K562 (cell line): Measurements from ENCODE around the gene SLC6A13. TPM values are rescaled to one million over a fixed set of nuclear protein-coding genes. Genes with fewer than 3 reads are reported as not detected.

Source experiments
- ATAC-seq: fragments of 200-7000 bp; cut with Tn5 transposase; 3 replicates; pipeline ENCODE4 v1.9.1; 2020; ENCODE audit warnings: moderate library complexity
- BruUV-seq: library from RNA; stranded (reverse); fragments of 400-500 nt; replicated peaks from 2 replicates; lab custom pipeline; 2021; lab: Mats Ljungman, UMichigan
- CTCF ChIA-PET: fragments of 300-600 bp; formaldehyde crosslinking; extraction: SDS; loops from one replicate; lab custom pipeline; 2021; ENCODE audit warnings: low intra/inter-chr PET ratio; lab: Yijun Ruan, JAX
- POLR2A ChIA-PET: fragments of 300-600, 350-650 bp; sonication (Branson Sonifier 250); formaldehyde crosslinking; extraction: SDS; loops from one replicate; lab custom pipeline; 2021; ENCODE audit warnings: antibody characterized with exemption, inconsistent platforms; lab: Yijun Ruan, JAX
- DNase-seq, 4 experiments: peaks; one replicate each; pipeline versions ENCODE4 v3.0.0 to v3.0.0-alpha.2; 2011 to 2018; ENCODE audit warnings: low spot score in 3 of 4, mixed read lengths in 3 of 4; ENCODE audit errors: extremely low read depth in 1 of 4
- FAIRE-seq: peaks from 2 replicates; lab custom pipeline; 2011; peaks lifted over from hg19 to GRCh38; lab: Jason Lieb, UNC
- H2AFZ ChIP-seq: 2 replicates; pipeline ENCODE4 v1.6.0; 2011; ENCODE audit warnings: low read depth, low read length, control low read depth, inconsistent platforms
- H3K27ac ChIP-seq: fragments of 200-600 bp; 3 replicates; pipeline ENCODE4 v1.8.0; 2011; ENCODE audit warnings: low read depth, mild to moderate bottlenecking, control low read depth, inconsistent platforms, low read length, moderate library complexity, mixed read lengths; ENCODE audit errors: extremely low read depth
- H3K27me3 ChIP-seq, 2 experiments: fragments of 300-600 bp in 1 of 2; 2 replicates in 1 of 2; 3 replicates in 1 of 2; pipeline versions ENCODE4 v1.6.0 to v1.8.0; 2011; ENCODE audit warnings: inconsistent platforms in 2 of 2, low read length in 2 of 2, mild to moderate bottlenecking in 1 of 2, mixed read lengths in 1 of 2, moderate library complexity in 1 of 2; ENCODE audit not compliant: control insufficient read depth in 2 of 2, insufficient read depth in 2 of 2
- H3K36me3 ChIP-seq: fragments of 300-600 bp; 3 replicates; pipeline ENCODE4 v1.8.0; 2011; ENCODE audit warnings: mild to moderate bottlenecking, low read length, inconsistent platforms; ENCODE audit not compliant: control insufficient read depth, insufficient read depth
- H3K4me1 ChIP-seq, 2 experiments: fragments of 200-600 bp in 1 of 2; replicated peaks in 1 of 2; 2 replicates in 1 of 2; 3 replicates in 1 of 2; pipeline versions ENCODE4 v1.5.1 to v1.8.0; 2011; ENCODE audit warnings: inconsistent platforms in 2 of 2, low read length in 2 of 2, mild to moderate bottlenecking in 1 of 2, mixed read lengths in 1 of 2, moderate library complexity in 1 of 2; ENCODE audit not compliant: control insufficient read depth in 2 of 2, insufficient read depth in 2 of 2
- H3K4me2 ChIP-seq: 2 replicates; pipeline ENCODE4 v1.6.1; 2011; ENCODE audit warnings: low read length, control low read depth, inconsistent platforms, mixed read lengths; ENCODE audit not compliant: insufficient read depth
- H3K4me3 ChIP-seq: fragments of 200-600 bp; sonication (generic), shearing (Covaris generic); 2 replicates; pipeline ENCODE4 v1.5.1; 2016; ENCODE audit warnings: control low read depth, inconsistent platforms
- H3K79me2 ChIP-seq: fragments of 200-600 bp; 3 replicates; pipeline ENCODE4 v1.8.0; 2011; ENCODE audit warnings: low read length, inconsistent platforms; ENCODE audit not compliant: control insufficient read depth, insufficient read depth
- H3K9ac ChIP-seq, 2 experiments: 2 replicates each; pipeline versions ENCODE4 v1.6.0 to v1.6.1; 2011; ENCODE audit warnings: low read depth in 2 of 2, low read length in 2 of 2, control low read depth in 1 of 2, inconsistent platforms in 1 of 2, mild to moderate bottlenecking in 1 of 2, mixed read lengths in 1 of 2; ENCODE audit not compliant: insufficient read depth in 1 of 2
- H3K9me1 ChIP-seq: one replicate; pipeline ENCODE4 v1.6.0; 2011; ENCODE audit warnings: inconsistent platforms, mild to moderate bottlenecking, low read length, moderate library complexity; ENCODE audit not compliant: control insufficient read depth, insufficient read depth
- H3K9me3 ChIP-seq: replicated peaks from 2 replicates; pipeline ENCODE4 v1.5.1; 2011; ENCODE audit warnings: low read depth, low read length, inconsistent platforms; ENCODE audit not compliant: control insufficient read depth, insufficient read depth
- H4K20me1 ChIP-seq: replicated peaks from 2 replicates; pipeline ENCODE4 v1.6.1; 2011; ENCODE audit warnings: low read length, inconsistent platforms, mixed read lengths; ENCODE audit not compliant: control insufficient read depth, insufficient read depth
- ADNP ChIP-seq: fragments of 200-800 bp; sonication (Bioruptor generic); IDR thresholded peaks from 2 replicates; pipeline ENCODE4 v1.6.1; 2016; ENCODE audit warnings: missing genetic modification characterization, missing compliant biosample characterization
- ATF3 ChIP-seq, 2 experiments: fragments of 450-650 bp in 1 of 2; sonication (generic) in 1 of 2; formaldehyde crosslinking in 1 of 2; IDR thresholded peaks in 1 of 2; conservative IDR thresholded peaks in 1 of 2; 2 replicates each; pipeline versions ENCODE4 v1.6.1 to v1.8.1; 2016 to 2023; ENCODE audit warnings: mild to moderate bottlenecking in 2 of 2, moderate library complexity in 2 of 2, inconsistent platforms in 1 of 2, missing genetic modification reagents in 1 of 2
- BCL6 ChIP-seq: fragments of 250-450 bp; sonication (Bioruptor Pico); IDR thresholded peaks from 2 replicates; pipeline ENCODE4 v1.4.0; 2020
- CHCHD3 ChIP-seq: fragments of 250-450 bp; sonication (Bioruptor Pico); IDR thresholded peaks from 2 replicates; pipeline ENCODE4 v2.1.2; 2022; ENCODE audit warnings: mild to moderate bottlenecking
- HNRNPLL ChIP-seq: fragments of 200-400 bp; formaldehyde crosslinking; IDR thresholded peaks from 2 replicates; pipeline ENCODE4 v1.6.1; 2017; ENCODE audit warnings: low read length, low read depth, mild to moderate bottlenecking; ENCODE audit not compliant: poor library complexity, severe bottlenecking
- HOXB6 ChIP-seq: fragments of 250-450 bp; sonication (Bioruptor Pico); IDR thresholded peaks from 2 replicates; pipeline ENCODE4 v1.5.1; 2022; ENCODE audit warnings: mild to moderate bottlenecking, borderline replicate concordance
- KLF16 ChIP-seq: IDR thresholded peaks from 2 replicates; pipeline ENCODE4 v1.6.1; 2016; ENCODE audit warnings: antibody characterized with exemption
- NBN ChIP-seq: fragments of 450-650 bp; IDR thresholded peaks from 2 replicates; pipeline ENCODE4 v1.6.1; 2016; ENCODE audit warnings: low read depth, mild to moderate bottlenecking
- POLR3A ChIP-seq: IDR thresholded peaks from 2 replicates; pipeline ENCODE4 v1.6.1; 2011; ENCODE audit warnings: borderline replicate concordance, mild to moderate bottlenecking, moderate library complexity; ENCODE audit not compliant: insufficient read length, insufficient read depth; ENCODE audit errors: extremely low read depth
- PPARD ChIP-seq: fragments of 250-450 bp; sonication (Bioruptor Pico); IDR thresholded peaks from 2 replicates; pipeline ENCODE4 v1.8.0; 2022; ENCODE audit warnings: inconsistent platforms, mild to moderate bottlenecking, moderate library complexity
- RHOXF2B ChIP-seq: fragments of 250-450 bp; sonication (Bioruptor Pico); conservative IDR thresholded peaks from 2 replicates; pipeline ENCODE4 v1.5.1; 2021
- SOX6 ChIP-seq: fragments of 450-650 bp; IDR thresholded peaks from 2 replicates; pipeline ENCODE4 v1.6.1; 2014; ENCODE audit warnings: mild to moderate bottlenecking
- TSHZ1 ChIP-seq: fragments of 250-450 bp; sonication (Bioruptor Pico); IDR thresholded peaks from 2 replicates; pipeline ENCODE4 v1.4.0; 2020; ENCODE audit warnings: mild to moderate bottlenecking, moderate library complexity
- ZBTB12 ChIP-seq: fragments of 250-450 bp; sonication (Bioruptor Pico); IDR thresholded peaks from 2 replicates; pipeline ENCODE4 v1.4.0; 2020
- ZNF165 ChIP-seq: fragments of 250-450 bp; sonication (Bioruptor Pico); IDR thresholded peaks from 2 replicates; pipeline ENCODE4 v1.4.0; 2020; ENCODE audit warnings: borderline replicate concordance
- ZNF444 ChIP-seq: fragments of 250-450 bp; sonication (Bioruptor Pico); IDR thresholded peaks from 2 replicates; pipeline ENCODE4 v1.4.0; 2020; ENCODE audit warnings: mild to moderate bottlenecking, moderate library complexity
- ZNF57 ChIP-seq: fragments of 450-650 bp; formaldehyde crosslinking; IDR thresholded peaks from 2 replicates; pipeline ENCODE4 v1.4.0; 2020; ENCODE audit warnings: mild to moderate bottlenecking, moderate library complexity
- ZSCAN32 ChIP-seq: fragments of 450-650 bp; formaldehyde crosslinking; IDR thresholded peaks from 2 replicates; pipeline ENCODE4 v1.4.0; 2020; ENCODE audit warnings: mild to moderate bottlenecking, moderate library complexity
- WGBS: fragments of 100-300 bp; shearing (Covaris generic); methylation state at CpG from one replicate; pipeline ENCODE4 v1.1.6; 2016; ENCODE audit warnings: low coverage, mixed read lengths; ENCODE audit not compliant: insufficient coverage; ENCODE audit errors: missing lambda C conversion rate; 5-methylcytosine and 5-hydroxymethylcytosine counted together
- in situ Hi-C: fragments of 300-500 bp; cut with MboI; formaldehyde crosslinking; loops from 4 replicates; pipeline ENCODE4 v1.15.0; 2018; ENCODE audit warnings: inconsistent platforms, mixed read lengths
- intact Hi-C: fragments of 100-400 bp; cut with micrococcal nuclease; formaldehyde crosslinking; loops from 2 replicates; pipeline ENCODE4 v1.14.2; 2022
- polyA plus RNA-seq, 8 experiments: library from polyadenylated mRNA; depleted of rRNA in 4 of 8; stranded (reverse) in 5 of 8; unstranded in 3 of 8; fragments of >200 nt; fragmentation: Nextera tagmentation in 2 of 8; fragmentation: Illumina TruSeq in 1 of 8; extraction: Ambion mirVana in 2 of 8; extraction: Trizol in 1 of 8; gene quantifications; 2 replicates each; pipeline versions ENCODE4 v1.2.1 to v1.2.3, GENCODE V29; 2011 to 2014; ENCODE audit warnings: inconsistent platforms in 1 of 8, missing spikeins in 1 of 8
- total RNA-seq, 7 experiments: library from RNA; depleted of rRNA in 6 of 7; stranded (reverse); fragments of >200 nt in 6 of 7; fragmentation: Illumina TruSeq in 2 of 7; extraction: Trizol in 2 of 7; gene quantifications; 2 replicates each; pipeline versions ENCODE4 v1.2.1 to v1.2.3, GENCODE V29; 2011 to 2021; ENCODE audit warnings: low replicate concordance in 1 of 7

The SLC6A13 gene
- total and polyA plus RNA-seq, 9 of the 15 experiments (the other 6 are each of a cell fraction or from before 2014, with no cell fraction given), result 0.06 to 0.33 (median 0.22) TPM; not detected in 4

GRCh38 chr12:201361-201760 lies 61.3 kb downstream of the SLC6A13 start:
- H3K27me3 ChIP-seq, result peaks cover 20 to 48% of the 10 kb centered on the region in 2 experiments
- CTCF ChIA-PET, result no interaction called here
- intact Hi-C loops, result no loop called here
- no peaks in the 10 kb centered on the region for H3K79me2 ChIP-seq
- no peak for ATAC-seq
- no peak overlapping the region for H3K4me3 ChIP-seq
- no peak overlapping the region for H2AFZ ChIP-seq
- no peak overlapping the region for H3K9ac ChIP-seq
- H3K4me2 ChIP-seq, result no peak overlapping the region
- no peaks in the 10 kb centered on the region for H3K9me3 ChIP-seq
- in situ Hi-C loops, result no loop called here
- H3K9me1 ChIP-seq, result no peaks in the 10 kb centered on the region
- H3K36me3 ChIP-seq, result no peaks in the 10 kb centered on the region
- no peak for TF ChIP-seq BCL6
- no peak for TF ChIP-seq ZNF165
- no peak for TF ChIP-seq ZBTB12 (CRISPR knock-in tag)
- TF ChIP-seq ZSCAN32 (CRISPR knock-in tag), result no peak
- TF ChIP-seq ATF3 (IDR thresholded peaks at IDR 0.05), result no peak
- no peak for TF ChIP-seq ATF3 (CRISPR knock-in tag; conservative IDR thresholded peaks at IDR 0.05)
- no peak for TF ChIP-seq ADNP (tag)
- no peak for TF ChIP-seq NBN
- no peak for TF ChIP-seq ZNF444 (CRISPR knock-in tag)
- TF ChIP-seq ZNF57 (CRISPR knock-in tag), result no peak
- TF ChIP-seq CHCHD3 (CRISPR knock-in tag), result no peak
- no peak for TF ChIP-seq PPARD (CRISPR knock-in tag)
- no peak for TF ChIP-seq TSHZ1 (CRISPR knock-in tag)
- TF ChIP-seq KLF16, result no peak
- no peak for TF ChIP-seq POLR3A
- no peak for TF ChIP-seq RHOXF2B (CRISPR knock-in tag)
- no peak for TF ChIP-seq SOX6
- TF ChIP-seq HOXB6, result no peak
- no peak for TF ChIP-seq HNRNPLL
- no TSS peak for BruUV-seq
- WGBS, result 0% methylated on average over 6 of the region's 8 CpGs
- H3K4me1 ChIP-seq, result peaks cover 2 to 12% of the 10 kb centered on the region in 2 experiments; a peak in 4 of 5 replicates
- 0 out of 2 replicates have a peak, but pooled peaks cover 6% of the 10 kb centered on the region for H4K20me1 ChIP-seq
- no peak for DNase-seq
- POLR2A ChIA-PET, result interaction anchor here (0.6 kb wide), 1 partner anchor 9 kb away, joined by 3 read pairs; no protein-coding TSS in a partner anchor
- no peak for FAIRE-seq
- no peak overlapping the region for H3K27ac ChIP-seq
